ENCODE measurements around the gene GSK3A. TPM values are rescaled to one million over a fixed set of nuclear protein-coding genes. Genes with fewer than 3 reads are reported as not detected.

GSK3A gene
- total RNA-seq, 1 donor from 2014 or later: 45.5 TPM

DNA sequence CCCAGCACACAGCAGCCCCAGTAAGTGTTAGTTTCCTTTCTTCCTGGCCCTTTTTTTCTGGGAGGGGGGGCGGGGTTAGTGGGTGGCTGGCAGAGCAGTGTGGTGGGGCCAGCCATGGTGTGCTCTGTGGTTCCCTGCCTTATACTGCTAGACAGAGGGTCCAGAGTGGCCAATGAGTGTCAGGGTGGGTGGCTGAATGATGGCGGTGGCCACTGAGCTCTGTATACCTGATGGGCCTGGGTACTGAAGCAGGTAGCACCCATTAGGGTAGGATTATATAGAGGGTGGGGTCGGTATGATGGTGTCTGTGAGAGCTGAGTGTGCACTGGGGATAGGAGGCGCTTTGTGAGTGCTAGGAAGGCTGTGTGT is 40.4 kb upstream of the GSK3A start:
- DNase-seq (ENCODE audit: low spot score in 2 of 2, unreplicated experiment in 2 of 2): no peak
- Mint-ChIP-seq H3K36me3 (no peaks in the 10 kb centered on the region), H3K4me3 (no peak overlapping the region), H3K27me3 (ENCODE audit: low read depth) (no peaks in the 10 kb centered on the region), H3K9me3 (no peaks in the 10 kb centered on the region), H3K27ac (no peak overlapping the region), H3K4me1 (peaks cover 51% of the 10 kb centered on the region)
- TF ChIP-seq, protein P1, sequence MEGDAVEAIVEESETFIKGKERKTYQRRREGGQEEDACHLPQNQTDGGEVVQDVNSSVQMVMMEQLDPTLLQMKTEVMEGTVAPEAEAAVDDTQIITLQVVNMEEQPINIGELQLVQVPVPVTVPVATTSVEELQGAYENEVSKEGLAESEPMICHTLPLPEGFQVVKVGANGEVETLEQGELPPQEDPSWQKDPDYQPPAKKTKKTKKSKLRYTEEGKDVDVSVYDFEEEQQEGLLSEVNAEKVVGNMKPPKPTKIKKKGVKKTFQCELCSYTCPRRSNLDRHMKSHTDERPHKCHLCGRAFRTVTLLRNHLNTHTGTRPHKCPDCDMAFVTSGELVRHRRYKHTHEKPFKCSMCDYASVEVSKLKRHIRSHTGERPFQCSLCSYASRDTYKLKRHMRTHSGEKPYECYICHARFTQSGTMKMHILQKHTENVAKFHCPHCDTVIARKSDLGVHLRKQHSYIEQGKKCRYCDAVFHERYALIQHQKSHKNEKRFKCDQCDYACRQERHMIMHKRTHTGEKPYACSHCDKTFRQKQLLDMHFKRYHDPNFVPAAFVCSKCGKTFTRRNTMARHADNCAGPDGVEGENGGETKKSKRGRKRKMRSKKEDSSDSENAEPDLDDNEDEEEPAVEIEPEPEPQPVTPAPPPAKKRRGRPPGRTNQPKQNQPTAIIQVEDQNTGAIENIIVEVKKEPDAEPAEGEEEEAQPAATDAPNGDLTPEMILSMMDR (IDR thresholded peaks at IDR 0.05; ENCODE audit: unreplicated experiment): no peak

- Mint-ChIP-seq H3K4me1 (peaks cover 56% of the 10 kb centered on the region), H3K27ac (peak overlapping the region; percentile 97), H3K4me3 (peak overlapping the region; percentile 72), H3K9me3 (no peaks in the 10 kb centered on the region), H3K27me3 (ENCODE audit: low read depth) (no peaks in the 10 kb centered on the region), H3K36me3 (no peaks in the 10 kb centered on the region)
- peak in 1 of 2 experiments; percentile 17 for DNase-seq (ENCODE audit: low spot score in 2 of 2, unreplicated experiment in 2 of 2)
- TF ChIP-seq, protein P1 (IDR thresholded peaks at IDR 0.05; ENCODE audit: unreplicated experiment): no peak
These were observed 39.7 kb upstream of the GSK3A start for GRCh38 chr19:42281827-42282762.

DNA sequence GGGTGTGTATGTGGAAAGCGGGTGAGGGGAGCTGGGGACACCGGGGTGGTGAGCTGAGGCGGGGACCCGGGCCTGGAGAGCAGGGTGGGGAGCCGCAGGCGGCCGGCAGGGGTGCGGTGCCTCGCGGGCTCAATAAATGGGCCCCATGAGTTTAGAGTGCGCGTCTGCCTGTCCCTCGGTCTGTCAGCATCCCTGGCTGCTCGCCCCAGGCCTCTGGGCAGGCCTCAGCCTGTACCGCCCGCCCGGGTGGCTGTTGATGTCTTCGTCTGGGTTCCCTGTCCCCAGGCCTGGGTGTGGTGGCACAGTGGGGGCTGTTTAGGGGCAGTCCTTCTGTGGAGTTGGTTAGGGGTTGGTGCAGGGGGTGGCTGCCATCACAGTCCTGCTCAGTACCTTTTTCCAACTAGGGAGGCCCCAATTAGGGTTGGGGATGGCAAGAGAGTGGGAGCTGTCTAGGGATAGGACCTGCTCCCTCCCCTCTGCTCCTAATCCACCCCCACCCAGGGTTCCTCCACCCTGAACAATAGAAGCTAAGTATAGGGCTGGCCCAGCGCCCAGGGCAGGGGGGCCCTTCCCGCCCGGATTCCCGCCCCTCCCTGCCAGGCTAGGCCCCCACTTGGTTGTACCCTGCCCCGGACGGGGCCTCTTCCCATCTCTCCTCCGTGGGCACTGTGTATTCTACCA is 38.9 kb upstream of the GSK3A start:
- Mint-ChIP-seq H3K4me1 (peaks cover 55% of the 10 kb centered on the region), H3K36me3 (no peaks in the 10 kb centered on the region), H3K4me3 (peak overlapping the region; percentile 72), H3K9me3 (no peaks in the 10 kb centered on the region), H3K27me3 (ENCODE audit: low read depth) (no peaks in the 10 kb centered on the region), H3K27ac (peak overlapping the region; percentile 97)
- peak in 1 of 2 experiments; percentile 38 for DNase-seq (ENCODE audit: low spot score in 2 of 2, unreplicated experiment in 2 of 2)
- TF ChIP-seq, protein P1 (IDR thresholded peaks at IDR 0.05; ENCODE audit: unreplicated experiment): no peak

GRCh38 chr19:42280815-42281145 is 38.4 kb upstream of the GSK3A start:
- Mint-ChIP-seq H3K9me3 (no peaks in the 10 kb centered on the region), H3K4me3 (peak overlapping the region; percentile 72), H3K4me1 (peaks cover 54% of the 10 kb centered on the region), H3K27ac (no peak overlapping the region), H3K27me3 (ENCODE audit: low read depth) (no peaks in the 10 kb centered on the region), H3K36me3 (peaks cover 4% of the 10 kb centered on the region)
- no peak for DNase-seq (ENCODE audit: low spot score in 2 of 2, unreplicated experiment in 2 of 2)
- TF ChIP-seq, protein P1 (IDR thresholded peaks at IDR 0.05; ENCODE audit: unreplicated experiment): no peak

DNA sequence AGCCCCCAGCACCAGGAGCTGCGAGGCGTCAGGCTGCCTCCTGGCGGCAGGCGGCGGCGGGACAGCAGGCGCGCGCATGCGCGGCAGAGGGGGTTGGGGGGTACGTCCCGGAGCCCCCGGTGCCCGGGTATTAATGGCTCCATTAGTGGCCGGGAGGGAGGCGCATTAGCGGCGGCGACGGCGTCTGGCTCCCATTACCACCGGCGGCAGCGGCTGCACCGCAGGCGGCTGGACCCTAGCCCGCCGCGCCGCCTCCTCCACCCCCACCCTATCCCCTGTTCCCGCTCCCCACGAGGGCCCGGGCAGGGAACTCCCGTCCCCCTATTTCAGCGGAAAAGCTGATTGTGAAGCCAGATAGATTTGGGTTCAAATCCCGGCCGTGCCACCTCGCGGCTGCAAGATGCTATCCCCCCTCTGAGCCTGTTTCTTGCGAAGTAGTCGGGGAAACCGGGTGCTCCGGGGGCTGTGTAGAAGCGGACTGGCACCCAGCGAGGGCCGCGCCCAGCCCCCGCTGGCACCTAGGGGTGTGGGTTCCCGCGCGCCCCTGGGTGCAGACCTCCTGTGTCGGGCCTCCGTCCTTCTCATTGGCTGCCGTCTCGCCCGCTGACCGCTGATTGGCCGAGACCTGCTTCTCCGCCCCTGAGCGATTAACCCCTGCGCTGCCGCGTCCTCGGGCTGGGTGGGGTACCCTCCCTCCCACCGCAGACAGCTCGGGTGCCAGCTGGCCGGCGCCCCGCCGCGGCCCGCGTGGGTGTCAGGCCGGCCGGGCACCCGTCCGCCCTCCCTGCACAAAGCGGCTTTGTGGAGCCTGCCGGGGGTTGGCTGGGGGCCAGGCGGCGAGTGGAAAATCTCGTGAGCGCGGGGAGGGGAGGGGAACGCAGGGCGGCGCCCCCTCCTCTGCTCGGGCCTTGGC is 37.8 kb upstream of the GSK3A start:
- peaks cover 49% of the 10 kb centered on the region for H3K4me1 Mint-ChIP-seq
- no peaks in the 10 kb centered on the region for H3K9me3 Mint-ChIP-seq
- H3K27ac Mint-ChIP-seq: peak overlapping the region; percentile 91
- TF ChIP-seq, protein P1 (IDR thresholded peaks at IDR 0.05; ENCODE audit: unreplicated experiment): peak; percentile 92
- peaks cover 7% of the 10 kb centered on the region for H3K36me3 Mint-ChIP-seq
- H3K4me3 Mint-ChIP-seq: peak overlapping the region; percentile 78
- H3K27me3 Mint-ChIP-seq (ENCODE audit: low read depth): no peaks in the 10 kb centered on the region
- DNase-seq (ENCODE audit: low spot score in 2 of 2, unreplicated experiment in 2 of 2): peak; percentile 81 to 92

Measured in mesothelial cell of epicardium (in vitro differentiated cells).